Measurements from ENCODE around the gene PSMB5.

Gene PSMB5

DNA sequence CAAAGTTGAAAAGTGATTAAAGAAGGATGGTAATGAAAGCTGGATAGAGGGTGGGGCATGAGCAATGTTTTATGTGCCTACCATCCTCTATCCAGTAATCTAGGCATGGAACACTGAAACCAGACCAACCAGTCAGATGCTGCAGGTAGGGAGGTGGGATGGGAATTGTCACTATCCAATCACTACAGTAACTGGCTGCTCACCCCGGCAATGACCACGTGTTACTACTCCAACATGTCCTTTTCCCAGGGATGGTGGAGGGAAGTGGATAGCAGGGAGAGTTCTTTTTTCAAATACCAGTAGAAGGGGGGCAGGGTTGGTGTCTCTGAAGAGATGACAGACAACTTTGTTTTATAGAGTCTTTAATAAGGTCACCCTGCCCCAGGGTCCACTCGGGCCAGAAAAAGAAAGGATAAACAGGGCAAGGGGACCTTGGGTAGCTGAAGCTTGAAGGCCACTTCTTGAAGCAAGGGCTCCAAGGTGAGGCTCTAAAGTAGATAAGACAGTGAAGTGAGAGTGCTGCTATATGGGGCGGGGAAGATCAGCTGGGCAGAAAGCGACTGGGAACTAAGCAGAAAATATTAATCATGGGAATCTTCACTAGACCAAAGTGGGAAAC lies 37.3 kb upstream of the PSMB5 start:
- DNase-seq (ENCODE audit: low spot score): no peak
- TF ChIP-seq, protein P1, sequence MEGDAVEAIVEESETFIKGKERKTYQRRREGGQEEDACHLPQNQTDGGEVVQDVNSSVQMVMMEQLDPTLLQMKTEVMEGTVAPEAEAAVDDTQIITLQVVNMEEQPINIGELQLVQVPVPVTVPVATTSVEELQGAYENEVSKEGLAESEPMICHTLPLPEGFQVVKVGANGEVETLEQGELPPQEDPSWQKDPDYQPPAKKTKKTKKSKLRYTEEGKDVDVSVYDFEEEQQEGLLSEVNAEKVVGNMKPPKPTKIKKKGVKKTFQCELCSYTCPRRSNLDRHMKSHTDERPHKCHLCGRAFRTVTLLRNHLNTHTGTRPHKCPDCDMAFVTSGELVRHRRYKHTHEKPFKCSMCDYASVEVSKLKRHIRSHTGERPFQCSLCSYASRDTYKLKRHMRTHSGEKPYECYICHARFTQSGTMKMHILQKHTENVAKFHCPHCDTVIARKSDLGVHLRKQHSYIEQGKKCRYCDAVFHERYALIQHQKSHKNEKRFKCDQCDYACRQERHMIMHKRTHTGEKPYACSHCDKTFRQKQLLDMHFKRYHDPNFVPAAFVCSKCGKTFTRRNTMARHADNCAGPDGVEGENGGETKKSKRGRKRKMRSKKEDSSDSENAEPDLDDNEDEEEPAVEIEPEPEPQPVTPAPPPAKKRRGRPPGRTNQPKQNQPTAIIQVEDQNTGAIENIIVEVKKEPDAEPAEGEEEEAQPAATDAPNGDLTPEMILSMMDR (IDR thresholded peaks at IDR 0.05; ENCODE audit: extremely low read depth, missing control alignments): no peak

DNA sequence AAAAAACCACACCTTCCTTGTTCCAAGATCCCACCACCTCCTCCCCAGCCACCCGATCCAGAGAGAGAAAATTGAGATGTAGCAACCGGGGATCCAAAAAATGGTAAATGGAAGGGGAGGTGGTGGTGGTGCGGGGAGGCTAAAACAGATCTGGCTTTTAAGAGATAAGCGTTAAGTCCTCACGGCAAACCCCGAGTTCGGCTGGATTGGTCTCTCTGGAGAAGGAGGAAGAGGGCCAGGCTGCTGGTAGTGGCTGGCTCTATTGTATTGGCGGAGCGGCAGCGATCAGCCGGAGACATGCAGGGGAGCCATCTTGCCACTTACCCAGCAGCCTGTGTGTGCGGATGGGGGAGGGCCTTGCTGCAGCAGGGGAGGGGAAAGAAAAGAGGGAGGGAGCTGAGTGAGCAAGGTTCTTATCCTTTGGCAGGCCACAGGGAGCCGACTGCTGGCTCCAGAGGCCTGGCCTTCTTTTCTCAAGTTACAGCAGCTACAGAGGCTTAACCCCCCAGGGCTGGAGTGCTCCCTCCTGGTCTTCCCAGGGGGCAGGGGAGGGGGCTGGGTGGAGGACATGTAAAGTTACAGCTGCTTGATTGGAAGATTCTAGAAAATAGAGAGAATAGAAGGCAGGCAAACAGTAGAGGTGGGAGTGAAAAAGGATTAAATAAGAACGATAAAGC lies 36.7 kb upstream of the PSMB5 start:
- peak; percentile 88 for DNase-seq (ENCODE audit: low spot score)

DNA sequence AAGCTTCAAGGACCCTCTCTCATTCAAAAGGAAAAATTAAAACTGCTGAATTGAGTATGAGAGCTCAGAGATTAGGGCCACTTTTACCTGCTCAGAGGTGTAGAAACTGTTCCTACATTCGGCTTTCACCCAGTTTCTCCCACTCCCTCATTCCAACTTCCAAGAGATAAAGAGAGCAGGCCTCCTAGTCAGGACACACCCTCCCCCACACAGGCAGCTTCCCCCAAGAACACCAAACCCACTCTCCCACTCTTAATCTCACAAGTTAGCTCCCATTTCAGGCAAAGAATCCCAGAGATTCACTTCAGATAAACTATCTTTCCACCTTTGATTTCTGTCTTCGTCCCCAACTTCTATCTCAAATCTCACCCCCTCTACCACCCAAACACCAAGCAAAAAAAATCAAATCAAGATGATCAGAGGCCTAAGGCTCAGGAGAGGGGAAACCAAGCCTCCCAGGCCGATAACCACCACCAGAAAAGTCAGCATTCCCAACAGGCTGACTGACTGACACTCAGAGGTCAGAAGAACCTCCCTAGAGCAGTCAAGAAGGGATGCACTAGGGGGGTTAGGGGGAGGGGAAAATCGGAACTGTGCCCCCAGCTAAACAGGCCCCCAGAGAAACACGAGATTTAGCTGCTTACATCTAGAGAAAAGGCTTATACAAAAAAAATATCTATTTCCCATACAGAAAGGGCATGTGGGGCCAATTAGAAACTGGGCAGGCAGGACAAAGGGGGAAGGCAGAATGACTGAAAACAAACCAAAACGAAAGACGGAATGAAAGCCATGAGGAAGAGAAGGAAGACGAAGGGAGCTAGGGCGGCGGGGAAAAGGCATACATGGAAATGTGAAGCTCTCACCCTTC lies 35.8 kb upstream of the PSMB5 start:
- peak; percentile 11 for DNase-seq (ENCODE audit: low spot score)

More for the DNA sequence above, 36.7 kb upstream of the PSMB5 start:
- TF ChIP-seq, protein P1 (IDR thresholded peaks at IDR 0.05; ENCODE audit: extremely low read depth, missing control alignments): no peak

DNA sequence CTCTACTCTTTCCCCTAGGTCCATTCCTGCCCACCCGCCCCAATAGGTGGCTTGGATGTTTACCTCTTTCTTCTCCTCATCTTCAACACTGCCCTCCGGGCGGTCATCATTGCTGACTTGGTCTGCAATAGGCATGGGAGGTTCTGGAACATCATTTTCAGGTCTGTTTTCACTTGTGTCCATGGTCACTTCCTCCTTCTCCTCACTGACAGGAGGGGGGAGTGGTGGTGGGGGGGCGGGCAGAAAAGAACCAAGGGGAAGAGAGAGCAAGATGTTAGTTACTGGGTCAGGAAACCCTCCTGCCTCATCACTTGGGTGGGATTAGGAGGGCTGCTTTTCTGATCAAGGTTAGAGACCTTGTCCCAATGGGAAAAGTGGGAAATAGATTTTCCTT lies 34.7 kb upstream of the PSMB5 start:
- TF ChIP-seq, protein P1 (IDR thresholded peaks at IDR 0.05; ENCODE audit: extremely low read depth, missing control alignments): no peak
- DNase-seq (ENCODE audit: low spot score): peak; percentile 8

More for the DNA sequence above, 35.8 kb upstream of the PSMB5 start:
- TF ChIP-seq, protein P1 (IDR thresholded peaks at IDR 0.05; ENCODE audit: extremely low read depth, missing control alignments): no peak

DNA sequence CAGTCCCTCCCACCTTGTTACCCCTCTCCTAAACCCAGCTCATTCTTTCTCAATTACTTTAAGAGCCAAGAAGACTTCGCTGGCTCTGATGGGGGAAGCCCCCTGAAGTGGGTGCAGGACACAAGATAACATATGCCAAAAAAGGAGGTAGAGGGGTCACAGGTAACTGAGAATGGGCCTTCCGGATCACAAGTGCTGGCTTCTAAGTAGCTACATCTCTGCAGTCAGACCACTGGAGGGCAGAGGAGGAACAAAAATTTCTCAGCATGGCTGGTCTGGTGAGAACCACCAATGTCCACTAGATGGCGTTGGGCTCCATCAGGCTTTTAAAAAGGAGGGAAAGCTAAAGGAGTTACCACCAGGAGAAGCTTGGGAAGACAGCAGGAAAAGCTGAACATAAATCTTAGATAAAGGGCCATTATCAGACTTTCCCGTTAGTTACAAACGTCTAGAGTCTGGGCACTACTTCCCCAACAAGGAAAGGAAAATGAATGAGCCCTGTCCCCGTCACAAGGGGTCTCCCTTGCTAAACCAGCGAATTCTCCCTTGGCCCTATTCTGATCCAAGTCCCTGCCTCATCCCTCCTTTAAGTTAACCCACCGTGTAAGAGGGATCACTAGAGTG lies 34.2 kb upstream of the PSMB5 start:
- TF ChIP-seq, protein P1 (IDR thresholded peaks at IDR 0.05; ENCODE audit: extremely low read depth, missing control alignments): peak; percentile 95
- peak; percentile 91 for DNase-seq (ENCODE audit: low spot score)

DNA sequence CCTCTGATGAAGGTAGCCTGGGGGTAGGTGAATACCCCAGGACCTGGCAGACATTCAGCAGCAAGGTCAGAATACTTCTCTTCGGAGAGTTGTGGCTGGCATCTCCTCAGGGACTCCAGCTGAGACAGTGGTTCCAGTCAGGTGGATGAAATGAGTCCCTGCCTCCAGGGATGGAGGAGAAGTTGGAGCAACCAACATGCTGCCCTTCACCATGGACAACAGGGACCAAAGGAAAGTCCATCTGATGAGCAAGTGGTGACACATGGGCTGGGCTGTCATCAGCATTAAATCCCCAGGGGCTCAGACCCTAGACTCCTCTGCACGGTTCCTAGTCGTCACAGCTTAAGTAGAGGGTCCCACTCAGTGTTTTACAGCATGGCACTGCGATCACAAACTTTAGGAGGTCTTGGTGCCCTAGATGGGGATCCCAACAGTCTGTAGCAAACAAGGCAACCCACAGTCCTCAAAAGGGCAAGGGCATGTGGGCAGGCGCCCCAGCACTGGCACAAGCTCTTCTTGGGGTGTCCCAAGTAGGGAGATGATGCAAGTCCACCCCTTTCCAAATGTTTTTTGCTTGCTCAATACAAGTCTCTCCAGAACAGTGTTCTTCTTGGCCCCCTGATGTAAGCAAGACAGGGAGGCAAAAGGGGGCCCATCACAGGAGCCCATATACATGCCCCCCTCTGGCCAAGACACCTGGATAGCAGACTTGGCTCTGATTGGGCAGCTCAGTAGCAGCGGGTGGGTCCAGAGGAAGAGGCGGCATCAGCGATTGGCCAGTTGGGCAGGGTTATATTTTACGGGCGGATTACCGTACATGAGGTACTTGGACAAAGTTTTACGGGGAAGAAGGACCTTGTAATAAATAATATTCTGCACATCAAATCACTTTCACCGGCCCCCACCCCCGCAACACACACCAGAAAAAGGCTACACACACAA lies 33.4 kb upstream of the PSMB5 start:
- TF ChIP-seq, protein P1 (IDR thresholded peaks at IDR 0.05; ENCODE audit: extremely low read depth, missing control alignments): no peak
- DNase-seq (ENCODE audit: low spot score): peak; percentile 13

Data from GM20000 (cell line).